Mesendoderm (in vitro differentiated cells): ENCODE results near the gene PTPRM.

ENCODE experiments used
- DNase-seq: peaks from one replicate; pipeline ENCODE4 v3.0.0; 2013
- H2AK5ac ChIP-seq: 2 replicates; pipeline ENCODE4 v1.6.1; 2013; ENCODE audit warnings: low read length, inconsistent platforms
- H2BK120ac ChIP-seq: 2 replicates; pipeline ENCODE4 v1.6.1; 2013; ENCODE audit warnings: low read depth, mild to moderate bottlenecking, low read length, moderate library complexity, mixed read lengths
- H2BK15ac ChIP-seq: replicated peaks from 2 replicates; pipeline ENCODE4 v1.6.1; 2013; ENCODE audit warnings: low read depth, mild to moderate bottlenecking, moderate library complexity
- H2BK5ac ChIP-seq: 2 replicates; pipeline ENCODE4 v1.6.1; 2013; ENCODE audit warnings: low read length, inconsistent platforms
- H3K18ac ChIP-seq: 2 replicates; pipeline ENCODE4 v1.6.1; 2013; ENCODE audit warnings: mild to moderate bottlenecking, low read length, mixed read lengths
- H3K23ac ChIP-seq: one replicate; pipeline ENCODE4 v1.6.1; 2013; ENCODE audit warnings: low read length
- H3K27ac ChIP-seq: 2 replicates; pipeline ENCODE4 v1.5.1; 2013; ENCODE audit warnings: low read depth, mild to moderate bottlenecking, inconsistent platforms, low read length, moderate library complexity
- H3K27me3 ChIP-seq: 2 replicates; pipeline ENCODE4 v1.6.1; 2013; ENCODE audit warnings: low read length, control low read depth, mild to moderate bottlenecking, inconsistent platforms; ENCODE audit not compliant: insufficient read depth, poor library complexity
- H3K36me3 ChIP-seq: 2 replicates; pipeline ENCODE4 v1.6.1; 2013; ENCODE audit warnings: low read length, inconsistent platforms; ENCODE audit not compliant: control insufficient read depth, insufficient read depth
- H3K4ac ChIP-seq: one replicate; pipeline ENCODE4 v1.6.1; 2013; ENCODE audit warnings: low read depth, mild to moderate bottlenecking, low read length, moderate library complexity
- H3K4me1 ChIP-seq: 2 replicates; pipeline ENCODE4 v1.6.1; 2013; ENCODE audit warnings: low read depth, low read length, inconsistent platforms; ENCODE audit not compliant: control insufficient read depth
- H3K4me2 ChIP-seq: 2 replicates; pipeline ENCODE4 v1.6.1; 2013; ENCODE audit warnings: low read length
- H3K4me3 ChIP-seq: 2 replicates; pipeline ENCODE4 v1.5.1; 2013; ENCODE audit warnings: mild to moderate bottlenecking, low read length
- H3K56ac ChIP-seq: one replicate; pipeline ENCODE4 v1.6.1; 2013; ENCODE audit warnings: low read length
- H3K79me1 ChIP-seq: 2 replicates; pipeline ENCODE4 v1.6.1; 2013; ENCODE audit warnings: low read length, inconsistent platforms
- H3K79me2 ChIP-seq: 2 replicates; pipeline ENCODE4 v1.6.1; 2013; ENCODE audit warnings: mild to moderate bottlenecking, low read length; ENCODE audit not compliant: control insufficient read depth, insufficient read depth
- H3K9ac ChIP-seq: 2 replicates; pipeline ENCODE4 v1.6.1; 2013; ENCODE audit warnings: low read length, inconsistent platforms
- H4K5ac ChIP-seq: one replicate; pipeline ENCODE4 v1.6.1; 2013; ENCODE audit warnings: low read length
- H4K8ac ChIP-seq: one replicate; pipeline ENCODE4 v1.6.1; 2013; ENCODE audit warnings: low read depth, mild to moderate bottlenecking, control low read depth, low read length, moderate library complexity
- WGBS: extraction: QIAGEN DNeasy Blood & Tissue Kit; methylation state at CpG from one replicate; pipeline ENCODE4 v1.1.7; 2013; ENCODE audit warnings: low lambda C conversion rate, missing lambda C conversion rate; ENCODE audit not compliant: insufficient coverage; ENCODE audit errors: extremely low coverage; 5-methylcytosine and 5-hydroxymethylcytosine counted together

The PTPRM gene

GRCh38 chr18:8121101-8121500 lies 554.0 kb downstream of the PTPRM start:
- no peaks in the 10 kb centered on the region for H3K4me1 ChIP-seq
- no peak overlapping the region for H3K23ac ChIP-seq
- no peaks in the 10 kb centered on the region for H3K36me3 ChIP-seq
- H3K4ac ChIP-seq: no peak overlapping the region
- no peak overlapping the region for H3K4me2 ChIP-seq
- H3K27ac ChIP-seq: no peak overlapping the region
- no peak overlapping the region for H3K18ac ChIP-seq
- DNase-seq: no peak
- no peak overlapping the region for H2BK15ac ChIP-seq
- H2BK120ac ChIP-seq: no peak overlapping the region
- H3K79me2 ChIP-seq: no peaks in the 10 kb centered on the region
- no peak overlapping the region for H4K5ac ChIP-seq
- H4K8ac ChIP-seq: no peak overlapping the region
- no peak overlapping the region for H3K9ac ChIP-seq
- H2BK5ac ChIP-seq: no peak overlapping the region
- no peaks in the 10 kb centered on the region for H3K79me1 ChIP-seq
- H3K27me3 ChIP-seq: no peaks in the 10 kb centered on the region
- H2AK5ac ChIP-seq: no peak overlapping the region
- H3K56ac ChIP-seq: no peak overlapping the region
- no CpG with 5 or more reads among the region's 1 CpG for WGBS
- H3K4me3 ChIP-seq: no peak overlapping the region

- no CpG with 5 or more reads among the region's 9 CpGs for WGBS
Measured at GRCh38 chr18:8121942-8122480, 554.9 kb downstream of the PTPRM start.

DNA sequence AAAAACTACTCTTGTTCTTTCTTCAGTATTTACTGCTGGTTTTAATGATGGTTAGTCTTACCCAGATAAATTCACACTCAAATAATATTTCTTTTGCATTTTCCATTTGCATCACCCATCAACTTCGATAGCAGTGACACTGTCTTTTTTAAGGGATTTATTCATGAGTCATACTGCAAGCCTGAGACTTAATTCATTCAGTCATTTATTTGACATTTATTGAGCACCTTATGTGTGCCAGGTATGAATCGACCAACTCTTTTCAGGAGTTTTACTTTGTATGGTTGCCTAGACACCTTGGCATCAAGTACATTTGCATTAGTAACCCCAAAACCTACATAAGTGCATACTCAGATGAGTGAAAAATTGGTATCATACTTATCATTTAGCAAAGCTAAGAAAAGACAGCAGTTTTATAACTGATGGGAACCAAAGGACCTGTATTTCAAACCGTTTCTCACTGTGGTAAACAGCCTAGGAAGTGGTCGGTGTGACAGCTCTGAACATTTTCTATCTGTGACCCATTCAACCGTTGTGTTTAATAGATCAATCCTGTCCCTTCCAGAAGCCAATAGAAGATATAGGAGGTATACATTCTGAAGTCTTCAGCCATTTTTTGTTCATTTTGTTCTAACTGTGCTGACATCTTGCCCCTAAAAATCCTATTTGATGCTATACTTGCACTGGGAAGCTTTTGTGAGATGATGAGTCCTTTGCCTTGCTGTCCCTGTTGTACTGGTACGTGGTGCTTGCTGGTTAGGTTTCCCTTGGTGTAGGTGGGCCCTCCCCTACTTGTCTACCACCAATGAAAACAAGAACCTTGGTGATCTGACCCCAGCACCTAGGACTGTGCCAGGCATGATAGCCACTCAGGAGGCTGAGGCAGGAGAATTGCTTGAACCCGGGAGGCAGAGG lies 557.4 kb downstream of the PTPRM start:
- no peaks in the 10 kb centered on the region for H3K4me1 ChIP-seq
- H3K4me2 ChIP-seq: no peak overlapping the region
- H3K4me3 ChIP-seq: no peak overlapping the region
- H3K79me1 ChIP-seq: no peaks in the 10 kb centered on the region
- H3K18ac ChIP-seq: no peak overlapping the region
- WGBS: no CpG with 5 or more reads among the region's 7 CpGs
- H4K5ac ChIP-seq: no peak overlapping the region
- H4K8ac ChIP-seq: no peak overlapping the region
- no peak overlapping the region for H2BK120ac ChIP-seq
- H3K56ac ChIP-seq: no peak overlapping the region
- no peaks in the 10 kb centered on the region for H3K27me3 ChIP-seq
- no peaks in the 10 kb centered on the region for H3K36me3 ChIP-seq
- no peak overlapping the region for H2BK5ac ChIP-seq
- no peak overlapping the region for H3K27ac ChIP-seq
- no peak for DNase-seq
- H2BK15ac ChIP-seq: no peak overlapping the region
- H3K79me2 ChIP-seq: no peaks in the 10 kb centered on the region
- H3K23ac ChIP-seq: no peak overlapping the region
- no peak overlapping the region for H2AK5ac ChIP-seq
- H3K9ac ChIP-seq: no peak overlapping the region
- no peak overlapping the region for H3K4ac ChIP-seq

More at GRCh38 chr18:8121942-8122480, 554.9 kb downstream of the PTPRM start:
- H3K9ac ChIP-seq: no peak overlapping the region
- no peaks in the 10 kb centered on the region for H3K79me1 ChIP-seq
- no peak overlapping the region for H3K4ac ChIP-seq
- H2BK5ac ChIP-seq: no peak overlapping the region
- no peaks in the 10 kb centered on the region for H3K79me2 ChIP-seq
- H3K36me3 ChIP-seq: no peaks in the 10 kb centered on the region
- H3K27ac ChIP-seq: no peak overlapping the region
- H3K18ac ChIP-seq: no peak overlapping the region
- DNase-seq: peak; percentile 87
- H3K56ac ChIP-seq: no peak overlapping the region
- H3K27me3 ChIP-seq: no peaks in the 10 kb centered on the region
- no peak overlapping the region for H3K4me3 ChIP-seq
- H2BK15ac ChIP-seq: no peak overlapping the region
- H4K8ac ChIP-seq: no peak overlapping the region
- no peak overlapping the region for H3K4me2 ChIP-seq
- no peaks in the 10 kb centered on the region for H3K4me1 ChIP-seq
- H2AK5ac ChIP-seq: no peak overlapping the region
- H2BK120ac ChIP-seq: no peak overlapping the region
- no peak overlapping the region for H3K23ac ChIP-seq
- no peak overlapping the region for H4K5ac ChIP-seq

- H3K4me2 ChIP-seq: no peak overlapping the region
- H3K18ac ChIP-seq: no peak overlapping the region
- H3K56ac ChIP-seq: no peak overlapping the region
- H3K27ac ChIP-seq: no peak overlapping the region
- no peak overlapping the region for H4K8ac ChIP-seq
- no peaks in the 10 kb centered on the region for H3K27me3 ChIP-seq
- WGBS: no CpG with 5 or more reads among the region's 5 CpGs
- no peak overlapping the region for H2BK15ac ChIP-seq
- no peak overlapping the region for H2BK120ac ChIP-seq
- no peak overlapping the region for H2AK5ac ChIP-seq
- no peaks in the 10 kb centered on the region for H3K79me2 ChIP-seq
- no peak overlapping the region for H3K4ac ChIP-seq
- H3K9ac ChIP-seq: no peak overlapping the region
- no peaks in the 10 kb centered on the region for H3K36me3 ChIP-seq
- H3K4me3 ChIP-seq: no peak overlapping the region
- H3K4me1 ChIP-seq: no peaks in the 10 kb centered on the region
- no peak overlapping the region for H4K5ac ChIP-seq
- H3K23ac ChIP-seq: no peak overlapping the region
- no peak overlapping the region for H2BK5ac ChIP-seq
- DNase-seq: no peak
- no peaks in the 10 kb centered on the region for H3K79me1 ChIP-seq
Measured at GRCh38 chr18:8130096-8130495, 563.0 kb downstream of the PTPRM start.

- Histone ChIP-seq H2BK5ac (no peak overlapping the region), H2AK5ac (no peak overlapping the region), H3K36me3 (no peaks in the 10 kb centered on the region), H2BK15ac (no peak overlapping the region), H3K79me2 (no peaks in the 10 kb centered on the region), H3K4ac (no peak overlapping the region), H4K8ac (no peak overlapping the region), H3K79me1 (no peaks in the 10 kb centered on the region), H4K5ac (no peak overlapping the region), H3K23ac (no peak overlapping the region), H3K56ac (no peak overlapping the region), H3K4me3 (no peak overlapping the region), H3K9ac (no peak overlapping the region), H3K4me1 (no peaks in the 10 kb centered on the region), H3K4me2 (no peak overlapping the region), H2BK120ac (no peak overlapping the region), H3K27ac (no peak overlapping the region), H3K27me3 (no peaks in the 10 kb centered on the region), H3K18ac (no peak overlapping the region)
- DNase-seq: no peak
Measured at GRCh38 chr18:8133032-8133431, 565.9 kb downstream of the PTPRM start.
